CD14-positive monocyte (primary cell): Measurements from ENCODE around the gene ABCA7. TPM values are rescaled to one million over a fixed set of nuclear protein-coding genes. Genes with fewer than 3 reads are reported as not detected.
A peak's percentile ranks its signal among the peaks of the same experiment; 100 is the strongest.

ENCODE experiments used
- DNase-seq, 3 donors: peaks; one replicate each; pipeline ENCODE4 v3.0.0-alpha.2; 2011 to 2022
- H2AFZ ChIP-seq: 2 replicates; pipeline ENCODE4 v1.6.0; 2012; ENCODE audit warnings: mild to moderate bottlenecking, low read depth, low read length, inconsistent platforms; ENCODE audit not compliant: insufficient read depth, poor library complexity, severe bottlenecking
- H3K27ac ChIP-seq, 2 donors: 1 replicate in 1 of 2; 2 replicates in 1 of 2; pipeline ENCODE4 v1.5.1; 2012 to 2013; ENCODE audit warnings: low read length in 2 of 2, control low read depth in 1 of 2, inconsistent platforms in 1 of 2, low read depth in 1 of 2, mild to moderate bottlenecking in 1 of 2
- H3K27me3 ChIP-seq, 2 donors: one replicate each; pipeline versions ENCODE4 v1.6.0 to v1.6.1; 2011 to 2013; ENCODE audit warnings: low read length in 2 of 2; ENCODE audit not compliant: control insufficient read depth in 2 of 2, insufficient read depth in 2 of 2
- H3K36me3 ChIP-seq, 2 donors: replicated peaks in 1 of 2; 1 replicate in 1 of 2; 2 replicates in 1 of 2; pipeline versions ENCODE4 v1.5.1 to v1.6.1; 2012 to 2013; ENCODE audit warnings: low read length in 2 of 2, control low read depth in 1 of 2, inconsistent platforms in 1 of 2, mild to moderate bottlenecking in 1 of 2; ENCODE audit not compliant: insufficient read depth in 2 of 2, control insufficient read depth in 1 of 2
- H3K4me1 ChIP-seq, 2 donors: 1 replicate in 1 of 2; 2 replicates in 1 of 2; pipeline versions ENCODE4 v1.5.1 to v1.6.1; 2012 to 2013; ENCODE audit warnings: low read length in 2 of 2, control low read depth in 1 of 2, inconsistent platforms in 1 of 2, mild to moderate bottlenecking in 1 of 2, moderate library complexity in 1 of 2; ENCODE audit not compliant: insufficient read depth in 2 of 2, control insufficient read depth in 1 of 2
- H3K4me2 ChIP-seq: replicated peaks from 2 replicates; pipeline ENCODE3; 2012; ENCODE audit warnings: low read length, moderate library complexity, mild to moderate bottlenecking; ENCODE audit not compliant: poor library complexity, severe bottlenecking; ENCODE audit errors: extremely low read depth
- H3K4me3 ChIP-seq, 3 experiments: fragments of 200-600 bp in 1 of 3; sonication (generic) in 1 of 3; replicated peaks in 1 of 3; 1 replicate in 2 of 3; 2 replicates in 1 of 3; pipeline ENCODE4 v1.5.1; 2011 to 2013; ENCODE audit warnings: low read length in 3 of 3, mild to moderate bottlenecking in 3 of 3, control low read depth in 2 of 3, low read depth in 2 of 3, inconsistent platforms in 1 of 3, moderate library complexity in 1 of 3
- H3K79me2 ChIP-seq: 2 replicates; pipeline ENCODE4 v1.6.0; 2012; ENCODE audit warnings: mild to moderate bottlenecking, control low read depth, inconsistent platforms, low read length, moderate library complexity; ENCODE audit not compliant: insufficient read depth
- H3K9ac ChIP-seq: 2 replicates; pipeline ENCODE4 v1.6.0; 2017; ENCODE audit warnings: low read length, mild to moderate bottlenecking; ENCODE audit not compliant: insufficient read depth, poor library complexity, severe bottlenecking
- H3K9me3 ChIP-seq, 2 donors: replicated peaks in 1 of 2; 1 replicate in 1 of 2; 2 replicates in 1 of 2; pipeline versions ENCODE4 v1.5.1 to v1.6.1; 2012 to 2013; ENCODE audit warnings: low read length in 2 of 2, control low read depth in 1 of 2; ENCODE audit not compliant: control insufficient read depth in 1 of 2, insufficient read depth in 1 of 2
- H4K20me1 ChIP-seq: 2 replicates; pipeline ENCODE4 v1.6.0; 2012; ENCODE audit warnings: mild to moderate bottlenecking, low read length, control low read depth, moderate library complexity; ENCODE audit not compliant: insufficient read depth
- H3K27ac Mint-ChIP-seq, 7 donors: one replicate each; pipeline ENCODE4 v1.8.0; 2020; ENCODE audit warnings: mild to moderate bottlenecking in 7 of 7, mixed read lengths in 7 of 7, moderate library complexity in 6 of 7, inconsistent platforms in 2 of 7
- H3K27me3 Mint-ChIP-seq, 3 donors: one replicate each; pipeline ENCODE4 v1.8.0; 2021 to 2022; ENCODE audit warnings: low read depth in 3 of 3, mild to moderate bottlenecking in 3 of 3, mixed read lengths in 3 of 3, moderate library complexity in 3 of 3, inconsistent platforms in 1 of 3
- H3K36me3 Mint-ChIP-seq, 2 donors: one replicate each; pipeline ENCODE4 v1.8.0; 2020; ENCODE audit warnings: mixed read lengths in 2 of 2, inconsistent platforms in 1 of 2, mild to moderate bottlenecking in 1 of 2
- H3K4me1 Mint-ChIP-seq: one replicate; pipeline ENCODE4 v1.8.0; 2020; ENCODE audit warnings: mild to moderate bottlenecking, mixed read lengths
- H3K4me3 Mint-ChIP-seq, 2 donors: one replicate each; pipeline ENCODE4 v1.8.0; 2020; ENCODE audit warnings: mild to moderate bottlenecking in 2 of 2, mixed read lengths in 2 of 2, moderate library complexity in 1 of 2
- H3K9me3 Mint-ChIP-seq, 7 donors: one replicate each; pipeline ENCODE4 v1.8.0; 2020 to 2022; ENCODE audit warnings: mixed read lengths in 7 of 7, mild to moderate bottlenecking in 6 of 7, moderate library complexity in 6 of 7, inconsistent platforms in 2 of 7
- WGBS: methylation state at CpG from one replicate; pipeline ENCODE4 v1.1.5; 2013; ENCODE audit warnings: missing lambda C conversion rate; ENCODE audit not compliant: insufficient coverage; 5-methylcytosine and 5-hydroxymethylcytosine counted together
- intact Hi-C, 2 donors: fragments of 100-400 bp; cut with micrococcal nuclease; formaldehyde crosslinking; loops; one replicate each; pipeline versions ENCODE4 v1.15.0 to v1.15.1; 2023
- polyA plus RNA-seq, 3 donors: library from polyadenylated mRNA; depleted of rRNA in 1 of 3; unstranded in 2 of 3; stranded (reverse) in 1 of 3; fragments of 300-500 nt in 2 of 3; fragments of >200 nt in 1 of 3; fragmentation: Illumina TruSeq in 2 of 3; gene quantifications; 1 replicate in 2 of 3; 2 replicates in 1 of 3; pipeline ENCODE4 v1.2.3, GENCODE V29; 2012 to 2021
- TF ChIP-seq, protein P1 (sequence below): fragments of 200-600 bp; IDR thresholded peaks from one replicate; pipeline ENCODE4 v1.8.0; 2022; ENCODE audit warnings: antibody characterized with exemption, mild to moderate bottlenecking

The ABCA7 gene
- polyA plus RNA-seq, 3 donors = 1.7 to 104 (median 7.8) TPM

- Histone ChIP-seq H3K27me3 (no peaks in the 10 kb centered on the region), H3K4me3 (no peak overlapping the region), H3K79me2 (peaks cover 88% of the 10 kb centered on the region), H3K27ac (no peak overlapping the region), H3K4me2 (no peak overlapping the region), H3K9ac (no peak overlapping the region), H4K20me1 (peaks cover 82% of the 10 kb centered on the region), H2AFZ (no peak overlapping the region), H3K4me1 (peaks cover 70 to 88% of the 10 kb centered on the region in 2 donors), H3K9me3 (no peaks in the 10 kb centered on the region), H3K36me3 (peaks cover 43 to 47% of the 10 kb centered on the region in 2 donors)
- no peaks in the 10 kb centered on the region for H3K9me3 Mint-ChIP-seq
- peaks cover 0 to 1% (median 1%) of the 10 kb centered on the region in 3 donors for H3K27me3 Mint-ChIP-seq
- intact Hi-C loops = loop anchor here in 1 of 2 donors (5.0 kb wide), 1 partner anchor 33 kb away; no protein-coding TSS in a partner anchor
- no peak overlapping the region for H3K27ac Mint-ChIP-seq
- H3K4me1 Mint-ChIP-seq = peaks cover 61% of the 10 kb centered on the region
- no peak overlapping the region for H3K4me3 Mint-ChIP-seq
- peaks cover 32 to 57% of the 10 kb centered on the region in 2 donors for H3K36me3 Mint-ChIP-seq
- DNase-seq = no peak
- TF ChIP-seq, protein P1, sequence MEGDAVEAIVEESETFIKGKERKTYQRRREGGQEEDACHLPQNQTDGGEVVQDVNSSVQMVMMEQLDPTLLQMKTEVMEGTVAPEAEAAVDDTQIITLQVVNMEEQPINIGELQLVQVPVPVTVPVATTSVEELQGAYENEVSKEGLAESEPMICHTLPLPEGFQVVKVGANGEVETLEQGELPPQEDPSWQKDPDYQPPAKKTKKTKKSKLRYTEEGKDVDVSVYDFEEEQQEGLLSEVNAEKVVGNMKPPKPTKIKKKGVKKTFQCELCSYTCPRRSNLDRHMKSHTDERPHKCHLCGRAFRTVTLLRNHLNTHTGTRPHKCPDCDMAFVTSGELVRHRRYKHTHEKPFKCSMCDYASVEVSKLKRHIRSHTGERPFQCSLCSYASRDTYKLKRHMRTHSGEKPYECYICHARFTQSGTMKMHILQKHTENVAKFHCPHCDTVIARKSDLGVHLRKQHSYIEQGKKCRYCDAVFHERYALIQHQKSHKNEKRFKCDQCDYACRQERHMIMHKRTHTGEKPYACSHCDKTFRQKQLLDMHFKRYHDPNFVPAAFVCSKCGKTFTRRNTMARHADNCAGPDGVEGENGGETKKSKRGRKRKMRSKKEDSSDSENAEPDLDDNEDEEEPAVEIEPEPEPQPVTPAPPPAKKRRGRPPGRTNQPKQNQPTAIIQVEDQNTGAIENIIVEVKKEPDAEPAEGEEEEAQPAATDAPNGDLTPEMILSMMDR = no peak
- WGBS = 92% methylated on average over 20 of the region's 21 CpGs
Observed at GRCh38 chr19:1070576-1070930, 30.6 kb downstream of the ABCA7 start.

- H3K36me3 Mint-ChIP-seq = peaks cover 38 to 63% of the 10 kb centered on the region in 2 donors
- Histone ChIP-seq H3K4me1 (peaks cover 70 to 88% of the 10 kb centered on the region in 2 donors), H2AFZ (no peak overlapping the region), H3K4me2 (no peak overlapping the region), H3K79me2 (peaks cover 94% of the 10 kb centered on the region), H3K36me3 (peaks cover 49 to 53% of the 10 kb centered on the region in 2 donors), H4K20me1 (peaks cover 88% of the 10 kb centered on the region), H3K9ac (no peak overlapping the region), H3K4me3 (no peak overlapping the region), H3K27ac (no peak overlapping the region), H3K27me3 (no peaks in the 10 kb centered on the region), H3K9me3 (no peaks in the 10 kb centered on the region)
- H3K9me3 Mint-ChIP-seq = no peaks in the 10 kb centered on the region
- no peak for DNase-seq
- peak overlapping the region in 1 of 7 donors; percentile 70 for H3K27ac Mint-ChIP-seq
- H3K4me1 Mint-ChIP-seq = peaks cover 61% of the 10 kb centered on the region
- H3K27me3 Mint-ChIP-seq = peaks cover 0 to 1% (median 0%) of the 10 kb centered on the region in 3 donors
- TF ChIP-seq, protein P1 = no peak
- no peak overlapping the region for H3K4me3 Mint-ChIP-seq
- intact Hi-C loops = loop anchor here in 1 of 2 donors (5.0 kb wide), 1 partner anchor 34 kb away; no protein-coding TSS in a partner anchor
- 95% methylated on average over 98 of the region's 99 CpGs for WGBS
Observed at GRCh38 chr19:1070931-1071791, 31.3 kb downstream of the ABCA7 start.
